ENCODE results near the gene BNIPL. TPM values are rescaled to one million over a fixed set of nuclear protein-coding genes. Genes with fewer than 3 reads are reported as not detected.

Gene BNIPL
- total and polyA plus RNA-seq, 2 of the 4 experiments (the other 2 are of a cell fraction): under 0.01 to 0.38 TPM

- no peak for ATAC-seq (ENCODE audit: low read depth)
- in situ Hi-C loops (cut with MboI; ENCODE audit: low sequenced_read_pairs): no loop called here
- POLR2A ChIA-PET (ENCODE audit: unreplicated experiment): no interaction called here
- no peak overlapping the region for H2BK5ac ChIP-seq (ENCODE audit: low read depth, low read length, poor library complexity, severe bottlenecking)
- no peak overlapping the region for H2BK15ac ChIP-seq (ENCODE audit: low read depth, low read length)
- H3K4me2 ChIP-seq (ENCODE audit: low read depth, low read length): no peak overlapping the region
- peaks cover 13% of the 10 kb centered on the region for H3K9me1 ChIP-seq (ENCODE audit: insufficient read depth, low read length)
- no peak overlapping the region for H2BK20ac ChIP-seq (ENCODE audit: low read depth, low read length)
- peaks cover 7 to 12% of the 10 kb centered on the region in 2 experiments for H3K79me1 ChIP-seq (ENCODE audit: low read depth in 1 of 2, low read length in 2 of 2)
- dilution Hi-C loops (cut with HindIII; ENCODE audit: low sequenced_read_pairs, unreplicated experiment): no loop called here
- no peak overlapping the region for H2AK9ac ChIP-seq (replicated peaks; ENCODE audit: low read depth, low read length, poor library complexity)
- H4K5ac ChIP-seq (ENCODE audit: low read depth, low read length): no peak overlapping the region
- no peaks in the 10 kb centered on the region for H4K20me1 ChIP-seq (ENCODE audit: insufficient read depth, low read length)
- TF ChIP-seq NFE2L2 (IDR thresholded peaks at IDR 0.05; ENCODE audit: low read depth, low read length) (no peak), SMC3 (IDR thresholded peaks at IDR 0.05; ENCODE audit: low read depth, low read length) (no peak), CEBPB (IDR thresholded peaks at IDR 0.05; ENCODE audit: low read depth, low read length) (no peak), USF2 (IDR thresholded peaks at IDR 0.05; ENCODE audit: low read depth, low read length) (no peak), RFX5 (IDR thresholded peaks at IDR 0.05; ENCODE audit: low read depth, low read length) (no peak), MAZ (IDR thresholded peaks at IDR 0.05; ENCODE audit: borderline replicate concordance, low read depth, low read length) (no peak), CTCF (conservative IDR thresholded peaks at IDR 0.05; ENCODE audit: low read depth, low read length) (no peak), CHD1 (IDR thresholded peaks at IDR 0.05; ENCODE audit: low read depth, low read length) (no peak), RAD21 (IDR thresholded peaks at IDR 0.05; ENCODE audit: low read length) (no peak), MXI1 (IDR thresholded peaks at IDR 0.05; ENCODE audit: borderline replicate concordance, low read depth, low read length) (no peak), FOS (IDR thresholded peaks at IDR 0.05; ENCODE audit: low read depth, low read length) (no peak), POLR2A (IDR thresholded peaks at IDR 0.05; ENCODE audit: low read depth, low read length) (no peak), BHLHE40 (IDR thresholded peaks at IDR 0.05; ENCODE audit: low read depth, low read length) (no peak), MAFK (IDR thresholded peaks at IDR 0.05; ENCODE audit: low read depth, low read length) (no peak), ELK1 (IDR thresholded peaks at IDR 0.05; ENCODE audit: borderline replicate concordance, low read depth, low read length) (no peak), RCOR1 (IDR thresholded peaks at IDR 0.05; ENCODE audit: insufficient replicate concordance, low read length) (no peak)
- WGBS, 2 experiments (ENCODE audit: extremely low coverage in 2 of 2, insufficient read length in 1 of 2): 67% methylated on average over 1 of the region's 3 CpGs; no CpG with 5 or more reads in 1 of the 2 experiments
- BruUV-seq (replicated peaks): no TSS peak
- no peak overlapping the region for H4K8ac ChIP-seq (ENCODE audit: low read depth in 2 of 2, low read length in 2 of 2)
- peaks cover 29% of the 10 kb centered on the region for H3K36me3 ChIP-seq (ENCODE audit: control insufficient read depth, insufficient read depth, low read length)
- H3K4me1 ChIP-seq (ENCODE audit: control insufficient read depth, insufficient read depth, low read length): peaks cover 9% of the 10 kb centered on the region
- no peak overlapping the region for H3K4me3 ChIP-seq (ENCODE audit: insufficient read depth, low read depth, low read length)
- no peaks in the 10 kb centered on the region for H3K9me3 ChIP-seq (ENCODE audit: control insufficient read depth, insufficient read depth, low read length)
- H3K27ac ChIP-seq (ENCODE audit: insufficient read depth, low read length): no peak overlapping the region
- H3K23ac ChIP-seq (ENCODE audit: low read depth, low read length): no peak overlapping the region
- H3K56ac ChIP-seq (ENCODE audit: extremely low read depth, insufficient read depth, low read length): no peak overlapping the region
- no peak overlapping the region for H4K91ac ChIP-seq (ENCODE audit: insufficient read depth, low read depth, low read length)
- H3K27me3 ChIP-seq (ENCODE audit: control insufficient read depth, insufficient read depth, low read length): no peaks in the 10 kb centered on the region
- no peak overlapping the region for H3K18ac ChIP-seq (ENCODE audit: low read depth, low read length)
- CTCF ChIA-PET: no interaction called here
- H2AFZ ChIP-seq (replicated peaks; ENCODE audit: low read length, poor library complexity): no peak overlapping the region
- no peak overlapping the region for H2AK5ac ChIP-seq (ENCODE audit: low read depth, low read length)
- no peak overlapping the region for H3K4ac ChIP-seq (ENCODE audit: low read depth, low read length)
- no peak overlapping the region for H3K14ac ChIP-seq (replicated peaks; ENCODE audit: low read depth, low read length)
- H3K9ac ChIP-seq (ENCODE audit: low read depth, low read length): no peak overlapping the region
- H2BK120ac ChIP-seq (ENCODE audit: low read depth, low read length): no peak overlapping the region
- DNase-seq: no peak
- intact Hi-C loops (cut with micrococcal nuclease): loop anchor here (10.0 kb wide), 1 partner anchor 437 kb away; no protein-coding TSS in a partner anchor
Measured at GRCh38 chr1:151002051-151002450, 34.3 kb upstream of the BNIPL start.
